DMS114 treated with DMSO at 0.1 percent for 48 hours (cell line): Measurements from ENCODE around the gene C2CD4C.
"Not testable (repeated sequence)": the region's sequence is repeated elsewhere in the genome, so short reads cannot be mapped to it uniquely, and the experiment has no call there.

Experiments used
- DNase-seq: peaks from one replicate; lab custom pipeline; 2025; ENCODE audit not compliant: unreplicated experiment; lab: John Stamatoyannopoulos, UW

Gene C2CD4C, protein sequence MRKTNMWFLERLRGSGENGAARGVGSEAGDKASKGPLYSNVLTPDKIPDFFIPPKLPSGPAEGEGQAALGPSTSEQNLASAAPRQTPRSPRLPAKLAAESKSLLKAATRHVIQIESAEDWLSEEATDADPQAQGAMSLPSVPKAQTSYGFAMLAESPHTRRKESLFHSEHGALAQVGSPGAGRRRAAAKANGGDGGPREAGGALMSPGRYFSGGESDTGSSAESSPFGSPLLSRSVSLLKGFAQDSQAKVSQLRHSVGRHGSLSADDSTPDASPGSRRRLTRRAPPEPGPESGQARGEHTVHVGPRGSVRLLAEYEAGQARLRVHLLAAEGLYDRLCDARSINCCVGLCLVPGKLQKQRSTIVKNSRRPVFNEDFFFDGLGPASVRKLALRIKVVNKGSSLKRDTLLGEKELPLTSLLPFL

DNA sequence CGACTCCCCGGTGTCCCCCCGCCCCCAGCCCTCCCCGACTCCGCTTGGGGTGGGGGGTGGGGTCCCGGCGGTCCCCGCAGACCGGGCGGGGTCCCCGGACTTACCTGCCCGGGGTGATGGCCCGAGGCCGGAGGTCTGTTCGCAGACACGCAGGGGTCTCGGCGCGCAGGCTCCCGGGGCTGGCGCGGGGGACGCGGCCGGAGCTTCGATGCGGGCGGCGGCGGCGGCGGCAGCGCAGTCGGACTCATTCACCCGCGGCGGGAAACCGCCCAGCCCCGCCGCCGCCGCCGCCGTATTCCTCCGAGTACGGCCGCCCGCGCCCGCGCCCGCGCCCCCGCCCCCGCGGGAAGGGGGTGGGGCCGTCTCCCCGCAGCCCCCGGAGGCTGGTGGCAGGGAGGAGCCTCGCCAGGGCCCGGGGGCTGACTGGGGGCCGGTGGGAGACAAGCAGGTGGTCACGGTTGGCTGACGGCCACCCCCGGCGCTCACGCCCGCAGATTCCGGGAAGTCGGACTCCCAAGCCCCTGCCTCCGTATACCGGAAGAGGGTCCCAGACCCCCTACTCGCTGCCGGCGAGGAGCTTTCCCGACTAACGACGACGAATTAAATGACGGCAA lies at the start of gene C2CD4C:
TSS of gene C2CD4C (minus strand) at position 246 of the 614 bp plus-strand sequence. CDS start 786 bp downstream, outside the sequence.
- no peak for DNase-seq

DNA sequence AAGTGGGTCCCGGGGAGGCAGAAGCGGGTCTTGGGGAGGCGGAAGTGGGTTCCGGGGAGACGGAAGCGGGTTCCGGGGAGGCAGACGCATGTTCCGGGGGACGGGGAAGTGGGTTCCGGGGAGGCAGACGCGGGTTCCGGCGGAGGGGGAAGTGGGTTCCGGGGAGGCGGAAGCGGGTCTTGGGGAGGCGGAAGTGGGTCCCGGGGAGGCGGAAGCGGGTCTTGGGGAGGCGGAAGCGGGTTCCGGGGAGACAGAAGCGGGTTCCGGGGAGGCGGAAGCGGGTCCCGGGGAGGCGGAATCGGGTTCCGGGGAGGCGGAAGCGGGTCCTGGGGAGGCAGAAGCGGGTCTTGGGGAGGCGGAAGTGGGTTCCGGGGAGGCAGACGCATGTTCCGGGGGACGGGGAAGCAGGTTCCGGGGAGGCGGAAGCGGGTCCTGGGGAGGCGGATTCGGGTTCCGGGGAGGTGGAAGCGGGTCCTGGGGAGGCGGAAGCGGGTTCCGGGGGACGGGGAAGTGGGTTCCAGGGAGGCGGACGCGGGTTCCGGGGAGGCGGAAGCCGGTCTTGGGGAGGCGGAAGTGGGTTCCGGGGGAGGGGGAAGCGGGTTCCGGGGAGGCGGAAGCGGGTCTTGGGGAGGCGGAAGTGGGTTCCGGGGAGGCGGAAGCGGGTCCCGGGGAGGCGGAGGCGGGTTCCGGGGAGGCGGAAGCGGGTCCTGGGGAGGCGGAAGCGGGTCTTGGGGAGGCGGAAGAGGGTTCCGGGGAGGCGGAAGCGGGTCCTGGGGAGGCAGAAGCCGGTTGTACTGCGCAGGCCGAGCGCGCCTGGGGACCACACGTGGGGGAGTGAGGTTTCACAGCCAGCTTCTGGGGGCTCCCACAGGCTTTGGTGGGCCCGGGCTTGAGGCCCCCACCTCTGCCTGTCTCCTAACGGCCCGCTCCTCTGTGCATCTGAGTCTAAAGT lies 49.4 kb upstream of the C2CD4C start:
- DNase-seq = no peak

DNA sequence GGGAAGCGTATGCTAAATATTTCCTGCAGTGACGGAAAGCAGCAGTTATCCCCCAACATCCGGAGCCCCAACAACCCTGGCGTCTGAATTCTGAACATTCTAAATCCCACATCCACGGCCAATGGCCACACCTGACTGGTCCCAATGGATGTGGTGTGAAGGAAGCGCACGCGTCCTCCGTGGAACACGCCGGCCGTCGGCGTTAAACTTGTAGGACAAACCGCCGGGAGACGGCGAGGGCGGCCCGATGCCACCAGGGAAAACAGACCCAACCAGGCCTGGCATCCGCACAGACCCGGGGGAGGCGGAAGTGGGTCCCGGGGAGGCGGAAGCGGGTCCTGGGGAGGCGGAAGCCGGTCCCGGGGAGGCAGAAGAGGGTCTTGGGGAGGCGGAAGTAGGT lies 48.7 kb upstream of the C2CD4C start:
- no peak for DNase-seq

DNA sequence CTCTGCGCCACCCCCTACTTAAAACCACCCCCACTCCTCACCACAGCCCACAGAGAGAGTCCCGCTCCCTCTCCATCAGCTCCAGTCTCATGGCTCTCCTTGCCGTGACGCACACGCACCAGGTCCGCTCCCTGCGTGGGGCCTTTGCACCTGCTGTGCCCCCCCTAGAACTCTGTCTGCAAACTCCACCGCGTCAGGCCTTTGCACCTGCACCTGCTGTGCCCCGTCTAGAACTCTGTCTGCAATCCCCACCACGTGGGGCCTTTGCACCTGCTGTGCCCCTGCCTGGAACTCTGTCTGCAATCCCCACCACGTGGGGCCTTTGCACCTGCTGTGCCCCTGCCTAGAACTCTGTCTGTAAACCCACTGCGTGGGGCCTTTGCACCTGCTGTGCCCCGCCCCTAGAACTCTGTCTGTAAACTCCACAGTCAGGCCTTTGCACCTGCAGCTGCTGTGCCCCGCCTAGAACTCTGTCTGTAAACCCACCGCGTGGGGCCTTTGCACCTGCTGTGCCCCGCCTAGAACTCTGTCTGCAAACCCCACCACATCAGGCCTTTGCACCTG lies 47.7 kb upstream of the C2CD4C start:
- DNase-seq = no peak

DNA sequence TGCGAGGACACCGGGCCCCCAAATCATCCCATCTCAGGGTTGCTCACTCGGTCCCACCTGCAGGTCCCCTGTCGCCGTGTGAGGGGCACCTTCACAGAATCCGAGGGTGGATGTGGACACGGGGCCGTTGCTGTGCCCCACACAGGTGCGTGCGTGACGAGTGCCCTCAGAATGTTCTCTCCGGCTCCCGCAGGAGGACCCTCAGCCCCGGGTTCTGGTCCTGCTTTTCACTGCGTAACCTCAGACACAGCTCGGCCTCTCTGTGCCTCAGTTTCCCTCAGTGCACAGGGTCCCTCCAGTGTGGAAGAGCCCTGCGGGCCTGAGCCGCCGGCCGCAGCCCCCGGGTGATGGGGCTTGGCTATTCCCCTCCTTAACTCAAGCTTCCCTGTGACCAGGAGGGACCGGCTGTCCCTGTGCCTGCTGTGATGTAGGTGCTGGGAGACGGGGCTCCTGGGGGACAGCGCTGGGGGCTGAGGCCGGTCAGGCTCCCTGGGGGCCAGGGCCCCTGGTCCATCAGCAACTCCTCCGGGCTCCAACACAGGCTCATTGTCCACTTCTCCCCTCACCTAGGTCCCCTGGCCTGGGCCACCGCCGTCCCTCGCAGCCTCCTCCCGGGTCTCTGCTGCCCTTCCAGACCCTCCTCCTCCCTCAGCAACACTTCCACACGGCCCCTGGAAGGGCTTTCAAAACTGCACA lies 47.1 kb upstream of the C2CD4C start:
- no peak for DNase-seq

DNA sequence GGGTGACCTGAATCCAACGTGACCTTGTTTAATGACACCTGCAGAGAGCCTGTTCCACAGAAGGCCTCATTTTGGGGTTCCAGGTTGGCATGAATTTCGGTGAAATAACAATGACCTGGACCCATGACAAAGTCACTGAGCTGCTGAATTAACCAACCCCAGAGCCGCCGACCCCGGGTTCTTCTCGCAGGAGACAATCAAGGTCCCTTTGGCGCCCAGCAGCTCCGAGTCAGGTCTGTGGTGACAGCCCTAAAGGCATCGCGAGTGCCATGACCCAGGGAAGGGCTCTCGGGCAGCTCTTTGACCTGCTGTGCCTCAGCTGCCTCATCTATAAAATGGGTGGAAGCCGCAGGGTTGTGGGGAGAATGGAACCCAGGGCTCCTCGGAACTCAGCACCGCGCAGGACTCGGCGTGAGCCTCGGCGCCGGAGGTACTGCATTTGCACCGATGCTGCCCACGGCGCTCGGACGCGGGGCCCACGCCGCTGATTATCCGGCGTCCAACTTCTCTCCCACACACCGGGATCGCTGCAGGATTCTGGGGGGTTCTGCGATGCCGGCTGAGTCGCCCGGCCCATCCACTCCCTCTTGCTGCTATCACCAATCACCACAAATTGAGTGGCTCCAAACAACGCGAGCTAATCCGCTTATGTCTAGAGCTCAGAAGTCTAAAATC lies 46.2 kb upstream of the C2CD4C start:
- DNase-seq = no peak

DNA sequence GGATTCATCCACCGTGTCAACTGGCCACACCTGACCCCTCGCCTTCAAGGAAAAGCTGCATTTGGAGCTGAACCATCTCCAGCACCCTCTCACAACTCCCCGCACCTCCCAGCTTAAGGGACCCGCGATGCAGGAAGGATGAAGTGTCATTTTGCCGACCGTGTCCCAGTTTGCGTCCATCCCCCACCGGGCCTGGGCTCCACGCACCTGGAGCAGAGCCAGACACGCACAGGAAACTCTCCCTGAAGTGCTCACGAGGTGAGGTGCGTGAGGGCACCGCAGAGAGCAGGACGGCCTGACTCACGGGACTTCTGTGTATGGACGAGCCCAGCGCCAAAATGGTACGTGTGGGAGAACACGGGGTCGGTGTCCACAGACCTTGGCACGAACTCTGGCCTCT lies 44.7 kb upstream of the C2CD4C start:
- no peak for DNase-seq

DNA sequence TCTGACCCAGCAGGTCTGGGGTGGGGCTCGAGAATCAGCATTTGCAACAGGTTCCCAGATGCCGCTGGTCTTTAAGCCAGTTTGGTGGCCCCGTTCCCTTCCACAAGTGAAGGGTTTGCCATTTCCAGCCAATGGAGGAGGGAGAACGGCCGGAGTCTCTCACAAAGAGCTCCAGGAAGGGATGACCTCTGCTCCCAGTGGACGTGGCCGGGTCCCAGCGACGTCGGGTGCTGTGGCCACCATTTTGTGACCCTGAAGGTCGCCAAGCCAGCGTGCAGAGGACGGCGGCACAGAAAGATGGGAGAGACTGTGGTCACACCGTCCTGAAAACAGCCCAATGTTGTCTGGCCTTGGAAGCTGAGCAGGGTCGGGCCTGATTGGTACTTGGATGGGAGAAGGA lies 43.9 kb upstream of the C2CD4C start:
- DNase-seq = no peak

DNA sequence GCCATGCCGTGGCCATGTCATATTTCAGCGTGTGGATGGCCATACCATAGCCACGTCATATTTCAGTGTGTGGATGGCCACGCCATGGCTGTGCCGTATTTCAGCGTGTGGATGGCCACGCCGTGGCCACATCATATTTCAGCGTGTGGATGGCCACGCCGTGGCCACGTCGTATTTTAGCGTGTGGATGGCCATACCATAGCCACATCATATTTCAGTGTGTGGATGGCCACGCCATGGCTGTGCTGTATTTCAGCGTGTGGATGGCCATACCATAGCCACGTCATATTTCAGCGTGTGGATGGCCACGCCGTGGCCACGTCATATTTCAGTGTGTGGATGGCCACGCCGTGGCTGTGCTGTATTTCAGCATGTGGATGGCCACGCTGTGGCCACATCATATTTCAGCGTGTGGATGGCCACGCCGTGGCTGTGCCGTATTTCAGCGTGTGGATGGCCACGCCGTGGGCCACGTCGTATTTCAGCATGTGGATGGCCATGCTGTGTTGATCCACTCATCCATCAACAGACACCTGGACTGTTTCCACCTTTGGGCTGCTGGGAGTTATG lies 42.0 kb upstream of the C2CD4C start:
- DNase-seq = not testable (repeated sequence)

DNA sequence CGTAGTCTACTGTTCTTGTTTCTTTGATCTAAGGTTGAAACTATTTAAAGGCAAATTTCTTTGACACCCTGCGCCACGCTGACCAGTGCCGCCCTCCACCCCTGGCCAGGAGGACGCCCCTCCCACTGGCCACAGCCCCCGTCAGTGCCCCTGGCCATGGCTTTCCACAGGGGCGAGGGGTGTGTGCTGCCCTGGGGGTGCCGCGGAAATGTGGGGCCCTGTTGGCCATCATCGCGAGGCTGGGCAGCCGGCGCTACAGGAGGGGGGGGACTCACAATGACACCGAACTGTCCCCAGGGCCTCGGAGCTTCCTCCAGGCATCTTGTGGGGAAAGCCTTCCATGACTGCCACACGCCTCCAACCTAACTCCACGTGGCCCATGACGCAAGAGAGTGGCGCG lies 41.0 kb upstream of the C2CD4C start:
- no peak for DNase-seq

DNA sequence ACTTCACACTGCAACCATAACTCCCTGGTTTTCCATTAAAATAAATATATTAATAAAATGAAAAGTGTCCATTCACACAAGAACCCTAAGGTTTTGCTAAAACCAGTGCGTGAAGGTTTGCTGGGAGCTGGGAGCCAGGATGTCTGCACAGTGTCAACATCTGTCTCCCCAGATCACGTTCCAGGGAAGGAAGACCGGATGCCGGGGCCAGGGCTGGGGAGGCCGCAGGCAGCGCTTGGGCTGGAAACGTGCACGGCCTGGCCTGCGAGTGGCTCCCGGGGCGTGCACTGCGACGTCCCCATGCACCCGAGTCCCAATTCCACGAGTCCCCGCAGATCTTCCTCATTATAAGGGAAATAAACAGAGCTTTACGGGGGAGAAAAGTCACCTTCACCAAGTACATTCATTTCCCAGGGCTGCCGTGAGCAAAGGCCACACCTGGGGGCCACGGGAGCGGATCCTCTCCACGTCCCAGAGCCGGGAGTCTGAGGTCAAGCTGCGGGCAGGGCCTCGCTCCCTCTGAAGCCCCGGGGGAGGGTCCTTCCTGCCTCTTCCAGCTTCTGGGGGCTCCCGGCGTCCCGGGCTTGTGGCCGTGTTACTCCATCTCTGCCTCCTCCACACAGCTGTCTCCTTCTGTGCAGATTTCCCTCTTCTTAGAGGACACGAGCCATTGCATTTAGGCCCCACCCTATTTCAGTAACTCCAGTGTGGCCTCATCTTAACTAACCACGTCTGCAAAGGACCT lies 39.0 kb upstream of the C2CD4C start:
- DNase-seq = no peak

DNA sequence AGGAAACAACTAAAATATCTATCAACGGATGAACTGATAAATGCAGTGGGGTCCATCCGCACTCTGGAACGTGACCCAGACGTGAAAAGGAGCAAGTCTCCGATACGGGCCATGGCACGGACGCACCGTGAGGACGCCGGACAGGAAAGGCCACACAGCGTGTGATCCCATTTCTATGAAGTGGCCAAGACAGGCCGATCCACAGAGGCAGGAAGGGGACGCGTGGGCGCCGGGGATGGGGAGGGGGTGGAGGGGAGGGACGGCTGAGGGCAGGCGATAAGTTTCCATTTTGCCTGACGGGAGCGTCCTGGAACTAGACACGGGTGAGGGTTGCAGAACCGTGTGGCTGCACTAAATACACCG lies 38.1 kb upstream of the C2CD4C start:
- DNase-seq = no peak

DNA sequence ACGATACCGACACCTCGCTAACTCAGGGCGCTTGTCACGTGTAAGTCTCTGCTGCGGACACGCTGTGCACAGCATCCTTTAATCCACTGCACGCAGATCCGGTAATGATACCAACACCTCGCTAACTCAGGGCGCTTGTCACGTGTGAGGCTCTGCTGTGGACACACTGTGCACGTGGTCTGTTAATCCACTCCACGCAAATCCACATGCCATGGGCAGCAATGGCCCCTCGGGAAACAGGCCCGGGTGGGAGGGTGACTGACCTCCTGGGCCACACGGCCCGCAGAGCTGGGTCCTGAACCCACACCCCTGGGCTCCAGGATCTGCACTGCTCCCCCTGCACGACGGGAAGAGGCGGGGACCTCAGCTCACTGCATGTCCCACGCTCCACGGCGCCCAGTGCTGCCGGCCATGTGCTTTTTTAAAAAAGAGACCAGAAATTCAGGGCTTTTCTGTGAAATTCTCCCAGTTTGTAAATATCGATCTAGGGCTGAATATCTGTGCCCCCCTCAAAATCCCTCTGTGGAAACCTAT lies 35.8 kb upstream of the C2CD4C start:
- no peak for DNase-seq

DNA sequence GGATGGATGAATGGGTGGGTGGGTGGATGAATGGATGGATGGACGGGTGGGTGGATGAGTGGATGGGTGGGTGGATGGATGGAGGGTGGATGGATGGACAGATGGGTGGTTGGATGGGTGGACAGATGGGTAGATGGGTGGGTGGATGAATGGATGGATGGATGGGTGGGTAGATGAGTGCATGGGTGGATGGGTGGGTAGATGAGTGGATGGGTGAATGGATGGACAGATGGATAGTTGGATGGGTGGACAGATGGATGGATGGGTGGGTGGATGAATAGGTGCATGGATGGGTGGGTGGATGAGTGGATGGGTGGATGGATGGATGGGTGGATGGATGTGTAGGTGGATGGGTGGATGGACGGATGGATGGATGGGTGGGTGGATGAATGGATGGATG lies 34.1 kb upstream of the C2CD4C start:
- no peak for DNase-seq

DNA sequence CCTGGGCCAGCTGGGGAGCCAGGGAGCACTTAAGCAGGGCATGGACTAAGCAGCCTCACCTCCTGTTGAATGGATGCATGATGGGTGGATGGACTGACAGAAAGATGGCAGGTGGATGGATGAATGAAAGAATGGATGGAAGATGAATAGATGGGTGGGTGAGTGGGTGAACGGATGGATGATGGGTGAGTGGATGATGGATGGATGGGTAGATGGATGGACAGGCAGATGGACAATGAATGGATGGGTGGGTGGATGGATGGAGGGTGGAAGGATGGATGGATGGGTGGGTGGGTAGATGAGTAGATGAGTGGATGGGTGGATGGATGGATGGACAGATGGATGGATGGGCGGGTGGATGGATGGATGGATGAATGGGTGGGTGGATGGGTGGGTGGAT lies 33.1 kb upstream of the C2CD4C start:
- DNase-seq = no peak

DNA sequence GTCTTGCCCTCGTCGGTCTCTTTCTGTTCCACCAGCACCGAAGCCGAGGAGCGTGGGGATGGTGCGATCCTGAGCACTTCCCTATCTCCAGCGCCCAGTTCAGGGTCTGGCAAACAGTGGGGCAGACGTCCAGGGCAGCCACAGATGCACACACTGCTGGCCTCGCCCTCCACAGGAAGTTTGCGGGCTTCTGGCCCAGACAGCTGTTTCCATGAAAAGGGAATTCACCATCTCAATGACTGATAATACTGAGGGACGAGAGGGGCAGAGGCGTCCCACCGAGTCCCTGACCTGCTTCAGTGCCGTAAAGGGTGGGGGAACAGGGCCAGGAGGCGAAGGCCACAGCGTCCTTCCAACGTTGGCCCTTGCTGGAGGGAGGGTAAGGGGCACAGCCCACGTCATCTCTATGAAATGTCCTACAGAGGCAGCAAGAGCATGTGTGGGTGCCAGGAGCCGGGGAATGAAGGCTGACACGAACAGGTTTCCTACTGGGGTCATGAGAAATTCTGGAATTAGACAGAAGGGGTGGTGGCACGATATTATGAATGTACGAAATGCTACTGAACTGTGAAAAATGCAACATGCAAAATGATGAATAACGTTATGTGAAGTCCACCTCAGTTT lies 32.4 kb upstream of the C2CD4C start:
- DNase-seq = no peak

DNA sequence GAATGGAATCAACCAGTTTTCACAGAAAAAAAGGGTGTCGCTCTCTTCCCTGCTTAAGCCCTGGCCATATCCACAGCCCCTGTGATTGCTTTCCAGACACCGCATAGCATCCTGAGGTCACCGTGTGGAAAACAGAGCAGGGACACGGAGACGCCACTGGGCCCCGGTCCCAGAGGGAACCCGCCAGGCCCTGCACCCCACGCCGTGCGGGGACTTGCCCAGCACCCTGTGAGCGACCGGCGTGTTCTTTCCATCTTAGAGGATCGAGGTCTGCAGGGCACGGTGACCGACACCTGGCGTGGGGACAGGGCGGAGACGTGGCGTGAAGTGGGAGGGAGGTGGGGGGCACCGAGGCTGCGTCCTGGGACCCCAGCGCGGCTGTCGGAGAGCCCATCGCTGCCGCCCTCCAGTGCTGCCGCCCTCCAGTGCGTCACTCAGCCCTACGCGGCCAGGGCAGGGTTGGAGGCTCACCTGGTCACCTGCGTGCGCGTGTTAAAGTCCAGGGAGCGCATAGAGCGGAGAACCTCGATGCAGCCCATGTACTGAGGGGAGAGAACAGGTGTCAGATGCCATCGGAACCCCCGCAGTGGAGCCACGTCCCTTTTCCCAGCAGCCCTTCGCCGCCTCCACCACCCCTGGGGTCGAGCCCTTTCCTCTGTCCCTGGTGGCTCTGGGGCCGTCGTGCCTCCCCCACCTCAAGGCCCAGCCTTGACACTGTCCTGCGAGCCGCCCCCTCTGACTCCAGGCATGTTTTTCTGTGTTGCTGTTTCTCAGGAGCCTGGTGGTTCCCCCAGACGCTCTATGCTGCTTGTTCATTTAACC lies 31.7 kb upstream of the C2CD4C start:
- DNase-seq = no peak
